Sigmoid colon (tissue), 4 donors: ENCODE measurements around the gene ABCG5.

Experiments
- CTCF ChIP-seq, 4 experiments: fragments of 450-650 bp in 3 of 4; fragments of 200-600 bp in 1 of 4; IDR thresholded peaks; one replicate each; pipeline ENCODE4 v1.5.1; 2016 to 2019; ENCODE audit warnings: antibody characterized with exemption in 4 of 4, mild to moderate bottlenecking in 3 of 4, moderate library complexity in 2 of 4
- POLR2AphosphoS5 ChIP-seq, 4 donors: sonication (generic); formaldehyde crosslinking; IDR thresholded peaks; one replicate each; pipeline ENCODE4 v1.6.1; 2017; ENCODE audit warnings: antibody characterized with exemption in 4 of 4

- TF ChIP-seq CTCF (IDR thresholded peaks at IDR 0.05) (no peak), POLR2AphosphoS5 (IDR thresholded peaks at IDR 0.05) (no peak)
Measured at GRCh38 chr2:43880952-43881351, 42.3 kb upstream of the ABCG5 start.
